Measurements from ENCODE around the gene EPHA6. TPM values are rescaled to one million over a fixed set of nuclear protein-coding genes. Genes with fewer than 3 reads are reported as not detected.

Gene EPHA6
- total RNA-seq, 1 experiment from 2014 or later = 2.7 TPM

DNA sequence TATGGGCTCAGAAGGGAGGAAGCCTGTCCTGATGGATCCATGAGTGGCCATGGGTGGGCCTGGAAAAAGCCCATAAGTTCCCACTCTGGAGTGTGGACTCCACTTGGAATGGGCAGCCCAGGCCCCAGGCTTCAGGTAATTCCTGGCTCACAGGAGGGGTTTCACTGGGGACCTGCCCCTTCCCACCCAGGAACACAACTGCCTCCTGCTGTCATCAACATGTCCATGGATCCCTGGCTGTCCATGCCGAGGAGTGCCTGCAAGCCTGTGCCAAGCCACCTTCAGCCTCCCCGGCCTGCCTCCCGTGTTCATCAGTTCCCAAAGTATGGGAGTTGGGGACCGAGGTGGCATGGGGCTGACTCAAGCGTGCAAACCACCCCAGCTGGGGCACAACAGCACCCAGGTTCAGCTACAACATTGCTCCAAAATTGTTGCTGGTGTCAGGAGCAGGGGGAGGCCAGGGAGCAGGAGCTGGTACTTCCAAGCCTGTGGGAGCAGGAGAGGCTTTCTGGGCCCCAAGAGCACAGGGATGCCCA is 479.3 kb downstream of the EPHA6 start:
- Histone ChIP-seq H3K27me3 (replicated peaks; ENCODE audit: control insufficient read depth, insufficient read depth, low read length) (no peaks in the 10 kb centered on the region), H3K4me1 (no peaks in the 10 kb centered on the region), H3K36me3 (ENCODE audit: control insufficient read depth, insufficient read depth, low read length) (no peaks in the 10 kb centered on the region), H3K9me3 (no peaks in the 10 kb centered on the region; the same call in 1 of the 2 replicates), H3K4me3 (ENCODE audit: low read depth, low read length) (no peak overlapping the region)
- Mint-ChIP-seq H3K36me3 (ENCODE audit: insufficient read depth, unreplicated experiment) (no peaks in the 10 kb centered on the region), H3K27ac (ENCODE audit: unreplicated experiment) (no peak overlapping the region), H3K4me1 (ENCODE audit: low read depth, unreplicated experiment) (no peaks in the 10 kb centered on the region), H3K4me3 (ENCODE audit: unreplicated experiment) (no peak overlapping the region), H3K9me3 (ENCODE audit: unreplicated experiment) (peaks cover 10% of the 10 kb centered on the region), H3K27me3 (ENCODE audit: insufficient read depth, unreplicated experiment) (no peaks in the 10 kb centered on the region)
- POLR2A ChIA-PET = no interaction called here
- intact Hi-C loops (cut with micrococcal nuclease; ENCODE audit: unreplicated experiment) = loop anchor here (10.0 kb wide), 1 partner anchor 121 kb away; no protein-coding TSS in a partner anchor
- CTCF ChIA-PET = no interaction called here
- DNase-seq = no peak
- TF ChIP-seq, protein P1, sequence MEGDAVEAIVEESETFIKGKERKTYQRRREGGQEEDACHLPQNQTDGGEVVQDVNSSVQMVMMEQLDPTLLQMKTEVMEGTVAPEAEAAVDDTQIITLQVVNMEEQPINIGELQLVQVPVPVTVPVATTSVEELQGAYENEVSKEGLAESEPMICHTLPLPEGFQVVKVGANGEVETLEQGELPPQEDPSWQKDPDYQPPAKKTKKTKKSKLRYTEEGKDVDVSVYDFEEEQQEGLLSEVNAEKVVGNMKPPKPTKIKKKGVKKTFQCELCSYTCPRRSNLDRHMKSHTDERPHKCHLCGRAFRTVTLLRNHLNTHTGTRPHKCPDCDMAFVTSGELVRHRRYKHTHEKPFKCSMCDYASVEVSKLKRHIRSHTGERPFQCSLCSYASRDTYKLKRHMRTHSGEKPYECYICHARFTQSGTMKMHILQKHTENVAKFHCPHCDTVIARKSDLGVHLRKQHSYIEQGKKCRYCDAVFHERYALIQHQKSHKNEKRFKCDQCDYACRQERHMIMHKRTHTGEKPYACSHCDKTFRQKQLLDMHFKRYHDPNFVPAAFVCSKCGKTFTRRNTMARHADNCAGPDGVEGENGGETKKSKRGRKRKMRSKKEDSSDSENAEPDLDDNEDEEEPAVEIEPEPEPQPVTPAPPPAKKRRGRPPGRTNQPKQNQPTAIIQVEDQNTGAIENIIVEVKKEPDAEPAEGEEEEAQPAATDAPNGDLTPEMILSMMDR (IDR thresholded peaks at IDR 0.05; ENCODE audit: insufficient read depth in 1 of 2, low read depth in 1 of 2, low read length in 1 of 2, severe bottlenecking in 1 of 2, unreplicated experiment in 1 of 2) = no peak
- BruUV-seq (replicated peaks) = no TSS peak

DNA sequence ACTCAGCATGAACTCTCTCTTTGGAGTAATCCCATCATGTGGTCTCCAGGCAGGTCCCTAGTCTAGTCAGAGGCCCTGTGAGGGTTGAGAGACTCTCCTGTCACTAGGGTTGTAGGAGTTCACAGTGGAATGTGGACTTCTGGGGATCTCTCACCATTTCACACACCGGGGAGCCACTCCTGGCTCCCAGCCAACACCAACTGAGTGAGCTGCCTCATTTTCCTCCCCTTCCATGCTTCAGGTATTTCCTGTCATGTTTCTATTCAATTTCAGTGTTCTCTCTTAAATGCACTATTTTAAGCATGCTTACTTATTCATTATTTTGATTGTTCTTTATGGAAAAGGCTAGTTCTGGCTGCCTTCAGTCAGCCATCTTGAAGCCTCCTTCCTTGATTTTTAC is 482.6 kb downstream of the EPHA6 start:
- H3K4me3 ChIP-seq (ENCODE audit: low read depth, low read length) = no peak overlapping the region
- no peak for DNase-seq
- peaks cover 10% of the 10 kb centered on the region for H3K9me3 Mint-ChIP-seq (ENCODE audit: unreplicated experiment)
- H3K36me3 ChIP-seq (ENCODE audit: control insufficient read depth, insufficient read depth, low read length) = no peaks in the 10 kb centered on the region
- H3K4me1 ChIP-seq = no peaks in the 10 kb centered on the region
- no peaks in the 10 kb centered on the region for H3K36me3 Mint-ChIP-seq (ENCODE audit: insufficient read depth, unreplicated experiment)
- BruUV-seq (replicated peaks) = no TSS peak
- H3K9me3 ChIP-seq = no peaks in the 10 kb centered on the region; the same call in 1 of the 2 replicates
- peaks cover 2% of the 10 kb centered on the region for H3K27me3 Mint-ChIP-seq (ENCODE audit: insufficient read depth, unreplicated experiment)
- ChIA-PET CTCF (no interaction called here), POLR2A (no interaction called here)
- H3K27me3 ChIP-seq (replicated peaks; ENCODE audit: control insufficient read depth, insufficient read depth, low read length) = no peaks in the 10 kb centered on the region
- H3K4me3 Mint-ChIP-seq (ENCODE audit: unreplicated experiment) = no peak overlapping the region
- no peak overlapping the region for H3K27ac Mint-ChIP-seq (ENCODE audit: unreplicated experiment)
- no peaks in the 10 kb centered on the region for H3K4me1 Mint-ChIP-seq (ENCODE audit: low read depth, unreplicated experiment)
- TF ChIP-seq, protein P1 (IDR thresholded peaks at IDR 0.05; ENCODE audit: insufficient read depth in 1 of 2, low read depth in 1 of 2, low read length in 1 of 2, severe bottlenecking in 1 of 2, unreplicated experiment in 1 of 2) = no peak
- intact Hi-C loops (cut with micrococcal nuclease; ENCODE audit: unreplicated experiment) = loop anchor here (5.0 to 10.0 kb wide), 2 partner anchors 50 to 118 kb away; no protein-coding TSS in a partner anchor

DNA sequence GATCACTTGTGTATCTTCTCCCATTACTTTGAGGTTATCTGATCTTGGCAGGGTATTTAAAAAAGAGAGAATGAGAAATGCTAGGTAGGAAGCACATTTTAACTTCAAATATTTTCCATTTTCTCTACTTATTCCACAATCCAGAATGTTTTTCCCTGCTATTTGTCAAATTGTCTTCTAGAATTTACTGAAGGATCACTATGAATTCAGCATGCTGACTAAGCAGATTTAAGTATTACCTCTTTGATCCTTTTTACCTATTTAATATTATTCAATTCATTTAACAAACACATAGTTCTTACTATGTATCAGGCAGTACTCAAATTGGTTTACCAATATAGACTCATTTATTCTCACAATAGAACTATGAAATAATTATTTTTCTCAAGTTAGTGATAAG is 486.7 kb downstream of the EPHA6 start:
- no peaks in the 10 kb centered on the region for H3K9me3 ChIP-seq
- BruUV-seq (replicated peaks) = no TSS peak
- CTCF ChIA-PET = no interaction called here
- H3K4me1 Mint-ChIP-seq (ENCODE audit: low read depth, unreplicated experiment) = no peaks in the 10 kb centered on the region
- no peaks in the 10 kb centered on the region for H3K36me3 ChIP-seq (ENCODE audit: control insufficient read depth, insufficient read depth, low read length)
- no peak overlapping the region for H3K27ac Mint-ChIP-seq (ENCODE audit: unreplicated experiment)
- H3K27me3 Mint-ChIP-seq (ENCODE audit: insufficient read depth, unreplicated experiment) = peaks cover 2% of the 10 kb centered on the region
- intact Hi-C loops (cut with micrococcal nuclease; ENCODE audit: unreplicated experiment) = no loop called here
- no peak overlapping the region for H3K4me3 Mint-ChIP-seq (ENCODE audit: unreplicated experiment)
- TF ChIP-seq, protein P1 (IDR thresholded peaks at IDR 0.05; ENCODE audit: insufficient read depth in 1 of 2, low read depth in 1 of 2, low read length in 1 of 2, severe bottlenecking in 1 of 2, unreplicated experiment in 1 of 2) = no peak
- H3K9me3 Mint-ChIP-seq (ENCODE audit: unreplicated experiment) = no peaks in the 10 kb centered on the region
- H3K4me1 ChIP-seq = no peaks in the 10 kb centered on the region
- DNase-seq = no peak
- no peaks in the 10 kb centered on the region for H3K36me3 Mint-ChIP-seq (ENCODE audit: insufficient read depth, unreplicated experiment)
- no peak overlapping the region for H3K4me3 ChIP-seq (ENCODE audit: low read depth, low read length)
- H3K27me3 ChIP-seq (replicated peaks; ENCODE audit: control insufficient read depth, insufficient read depth, low read length) = no peaks in the 10 kb centered on the region
- POLR2A ChIA-PET = no interaction called here

Data from Caco-2 (cell line).